HUES64 (cell line): ENCODE data around the gene RHOB.
"Not testable (repeated sequence)": the region's sequence is repeated elsewhere in the genome, so short reads cannot be mapped to it uniquely, and the experiment has no call there.

Experiments used
- H3K27ac ChIP-seq: 2 replicates; pipeline ENCODE4 v1.7.0; 2013; ENCODE audit warnings: low read depth, low read length, inconsistent platforms
- H3K27me3 ChIP-seq: 2 replicates; pipeline ENCODE4 v1.6.1; 2013; ENCODE audit warnings: mild to moderate bottlenecking, low read length; ENCODE audit not compliant: insufficient read depth
- H3K36me3 ChIP-seq: 2 replicates; pipeline ENCODE4 v1.6.1; 2013; ENCODE audit warnings: mild to moderate bottlenecking, low read length; ENCODE audit not compliant: insufficient read depth
- H3K4me1 ChIP-seq: 2 replicates; pipeline ENCODE4 v1.6.1; 2013; ENCODE audit warnings: mild to moderate bottlenecking, low read length, moderate library complexity; ENCODE audit not compliant: insufficient read depth
- H3K4me3 ChIP-seq: 2 replicates; pipeline ENCODE4 v1.5.1; 2013; ENCODE audit warnings: mild to moderate bottlenecking, low read length, moderate library complexity
- H3K9ac ChIP-seq: 2 replicates; pipeline ENCODE4 v1.6.1; 2013; ENCODE audit warnings: mild to moderate bottlenecking, low read depth, low read length
- H3K9me3 ChIP-seq: 2 replicates; pipeline ENCODE4 v1.6.1; 2013; ENCODE audit warnings: low read depth, low read length; ENCODE audit not compliant: insufficient read depth
- WGBS: fragments of 150-250, 120-280 bp; methylation state at CpG from one replicate; pipeline ENCODE4 v1.1.7; 2013; ENCODE audit warnings: missing lambda C conversion rate; 5-methylcytosine and 5-hydroxymethylcytosine counted together

RHOB gene

DNA sequence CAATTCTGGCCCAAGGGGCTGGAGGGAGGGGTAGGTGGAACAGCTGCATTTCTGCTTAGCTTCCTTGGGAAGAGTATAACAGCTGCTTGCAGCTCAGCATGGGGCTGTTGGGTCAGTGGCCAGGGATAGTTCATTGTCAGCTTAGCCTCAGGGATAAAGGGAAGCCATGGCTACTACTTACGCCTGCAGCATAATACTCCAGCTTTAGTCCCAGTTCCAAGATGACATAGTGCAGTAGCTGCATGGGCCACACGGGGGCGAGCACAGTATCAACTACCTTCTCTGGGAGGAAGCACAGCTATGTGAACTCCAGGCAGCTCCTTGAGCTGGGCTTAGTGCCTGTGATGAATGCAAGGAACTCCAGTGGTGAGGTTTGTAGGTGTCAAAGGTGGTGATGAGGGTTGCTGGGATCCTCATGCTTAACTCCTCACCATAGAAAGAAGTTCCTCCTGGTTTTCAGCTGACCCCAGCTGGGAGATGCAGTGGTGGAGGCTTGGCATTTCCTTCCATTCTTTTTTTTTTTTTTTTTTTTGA, 35.4 kb upstream of the RHOB start:
- 28% methylated on average over 3 of the region's 3 CpGs for WGBS

DNA sequence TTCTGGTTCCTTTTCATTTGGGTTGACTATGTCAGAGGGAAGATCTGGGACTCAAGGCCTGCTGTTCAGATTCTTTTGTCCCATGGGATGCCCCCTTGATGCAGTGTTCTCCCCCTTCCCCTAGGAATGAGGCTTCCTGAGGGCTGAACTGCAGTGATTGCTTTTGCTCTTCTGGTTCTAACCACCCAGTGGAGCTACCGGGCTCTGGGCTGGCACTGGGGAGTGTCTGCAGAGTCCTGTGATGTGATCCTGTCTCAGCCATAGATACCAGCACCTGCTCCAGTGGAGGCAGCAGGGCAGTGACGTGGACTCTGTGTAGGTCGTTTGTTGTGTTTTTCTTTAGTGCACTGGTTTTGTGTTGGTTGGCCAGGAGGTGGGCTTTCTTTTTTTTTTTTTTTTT, 32.1 kb upstream of the RHOB start:
- no peaks in the 10 kb centered on the region for H3K36me3 ChIP-seq
- 0 out of 2 replicates have a peak, but pooled peaks cover 3% of the 10 kb centered on the region for H3K9me3 ChIP-seq
- WGBS, result 66% methylated on average over 3 of the region's 3 CpGs
- H3K27ac ChIP-seq, result no peak overlapping the region
- no peak overlapping the region for H3K9ac ChIP-seq
- H3K4me1 ChIP-seq, result no peaks in the 10 kb centered on the region
- no peak overlapping the region for H3K4me3 ChIP-seq
- no peaks in the 10 kb centered on the region for H3K27me3 ChIP-seq

More for the DNA sequence above, 35.4 kb upstream of the RHOB start:
- H3K27me3 ChIP-seq, result no peaks in the 10 kb centered on the region
- no peaks in the 10 kb centered on the region for H3K36me3 ChIP-seq
- peaks cover 14% of the 10 kb centered on the region for H3K9me3 ChIP-seq
- H3K4me1 ChIP-seq, result no peaks in the 10 kb centered on the region
- no peak overlapping the region for H3K4me3 ChIP-seq
- no peak overlapping the region for H3K9ac ChIP-seq
- H3K27ac ChIP-seq, result no peak overlapping the region

DNA sequence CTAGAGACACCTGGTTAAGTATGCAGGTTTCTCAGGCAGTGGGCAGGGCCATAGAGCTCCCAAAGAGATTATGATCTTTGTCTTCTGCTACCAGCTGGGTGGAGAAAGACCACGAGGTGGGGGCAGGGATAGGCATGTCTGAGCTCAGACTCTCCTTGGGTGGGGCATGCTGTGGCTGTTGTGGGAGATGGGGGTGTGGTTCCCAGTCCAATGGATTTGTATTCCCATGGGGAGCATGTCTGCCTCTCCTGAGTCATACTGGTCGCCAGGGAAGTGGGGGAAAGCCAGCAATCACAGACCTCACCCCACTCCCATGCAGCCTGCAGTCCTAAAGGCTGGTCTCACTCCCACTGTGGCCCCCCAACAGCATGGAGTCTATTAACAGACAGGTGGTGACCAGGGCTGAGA, 31.4 kb upstream of the RHOB start:
- no peaks in the 10 kb centered on the region for H3K36me3 ChIP-seq
- no peak overlapping the region for H3K4me3 ChIP-seq
- H3K9ac ChIP-seq, result no peak overlapping the region
- H3K4me1 ChIP-seq, result no peaks in the 10 kb centered on the region
- H3K27ac ChIP-seq, result no peak overlapping the region
- no peaks in the 10 kb centered on the region for H3K9me3 ChIP-seq
- no peaks in the 10 kb centered on the region for H3K27me3 ChIP-seq
- 87% methylated on average over 2 of the region's 2 CpGs for WGBS

DNA sequence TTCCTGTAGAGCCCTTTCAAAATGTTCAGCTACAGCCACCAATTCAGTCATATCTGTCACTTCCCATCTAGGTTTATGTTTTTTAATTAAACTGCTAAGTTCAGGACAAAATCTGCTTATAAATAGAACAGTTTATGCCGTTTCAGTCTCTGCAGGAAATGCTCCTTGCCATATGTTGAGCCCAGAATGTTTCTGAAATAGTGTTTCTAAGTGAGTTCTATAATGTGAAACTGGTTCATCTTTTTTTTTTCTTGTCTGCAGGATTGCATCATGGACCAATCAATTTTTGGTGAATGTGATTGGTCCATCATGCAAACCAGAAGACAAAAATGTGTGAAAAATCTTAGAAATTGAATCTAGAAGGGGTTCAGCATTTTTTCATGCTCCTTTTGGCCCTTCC, 30.2 kb upstream of the RHOB start:
- H3K4me3 ChIP-seq, result no peak overlapping the region
- no peaks in the 10 kb centered on the region for H3K27me3 ChIP-seq
- H3K9me3 ChIP-seq, result no peaks in the 10 kb centered on the region
- H3K4me1 ChIP-seq, result no peaks in the 10 kb centered on the region
- WGBS, result 95% methylated on average over 1 of the region's 1 CpG
- H3K27ac ChIP-seq, result no peak overlapping the region
- no peaks in the 10 kb centered on the region for H3K36me3 ChIP-seq
- H3K9ac ChIP-seq, result no peak overlapping the region

DNA sequence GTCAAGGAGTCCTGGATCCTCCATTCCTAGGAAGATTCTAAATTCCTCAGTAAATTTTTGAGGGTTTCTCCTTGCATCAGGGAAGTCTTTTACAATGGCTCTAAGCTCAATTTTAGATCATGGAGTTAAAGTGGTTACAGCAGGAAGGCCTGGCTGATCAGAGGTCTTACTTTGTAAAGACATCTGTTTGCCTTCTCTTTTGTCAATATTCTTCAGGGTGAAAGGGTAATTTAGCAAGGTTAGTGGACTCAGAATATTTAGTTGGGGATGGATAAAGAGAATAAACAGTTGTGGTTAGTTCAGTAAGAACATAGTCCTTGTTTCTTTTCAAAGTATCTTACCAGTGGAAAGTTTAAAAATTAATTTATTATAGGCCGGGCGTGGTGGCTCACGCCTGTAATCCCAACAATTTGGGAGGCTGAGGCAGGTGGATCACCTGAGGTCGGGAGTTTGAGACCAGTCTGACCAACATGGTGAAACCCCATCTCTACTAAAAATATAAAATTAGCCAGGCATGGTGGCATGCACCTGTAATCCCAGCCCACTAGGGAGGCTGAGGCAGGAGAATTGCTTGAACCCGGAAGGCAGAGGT, 29.5 kb upstream of the RHOB start:
- not testable (repeated sequence) for H3K27me3 ChIP-seq, H3K9me3 ChIP-seq, H3K36me3 ChIP-seq, H3K4me3 ChIP-seq, H3K27ac ChIP-seq, H3K9ac ChIP-seq, H3K4me1 ChIP-seq
- WGBS, result 97% methylated on average over 5 of the region's 5 CpGs

DNA sequence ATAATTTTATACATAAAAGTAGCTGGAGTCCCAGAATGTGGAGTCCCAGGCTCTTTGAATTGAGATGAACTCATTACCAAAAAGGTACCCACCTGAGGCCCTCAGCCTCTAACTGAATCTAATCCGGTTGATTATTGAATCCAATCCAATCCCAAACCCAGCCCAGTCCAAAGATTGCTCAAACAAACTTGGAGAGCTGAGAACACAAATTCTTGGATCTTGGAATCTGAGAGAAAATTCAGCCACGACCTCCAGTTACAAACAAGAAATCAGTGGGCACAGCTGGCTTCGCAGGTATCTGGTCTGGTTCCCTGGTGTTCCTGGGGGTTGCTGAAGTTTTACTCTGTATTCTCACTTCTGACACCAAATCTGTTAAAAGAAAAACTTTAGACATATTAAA, 28.4 kb upstream of the RHOB start:
- Histone ChIP-seq H3K9ac (no peak overlapping the region), H3K27ac (no peak overlapping the region), H3K27me3 (no peaks in the 10 kb centered on the region), H3K36me3 (no peaks in the 10 kb centered on the region), H3K9me3 (no peaks in the 10 kb centered on the region), H3K4me1 (no peaks in the 10 kb centered on the region), H3K4me3 (no peak overlapping the region)
- 85% methylated on average over 3 of the region's 3 CpGs for whole genome bisulfite sequencing

DNA sequence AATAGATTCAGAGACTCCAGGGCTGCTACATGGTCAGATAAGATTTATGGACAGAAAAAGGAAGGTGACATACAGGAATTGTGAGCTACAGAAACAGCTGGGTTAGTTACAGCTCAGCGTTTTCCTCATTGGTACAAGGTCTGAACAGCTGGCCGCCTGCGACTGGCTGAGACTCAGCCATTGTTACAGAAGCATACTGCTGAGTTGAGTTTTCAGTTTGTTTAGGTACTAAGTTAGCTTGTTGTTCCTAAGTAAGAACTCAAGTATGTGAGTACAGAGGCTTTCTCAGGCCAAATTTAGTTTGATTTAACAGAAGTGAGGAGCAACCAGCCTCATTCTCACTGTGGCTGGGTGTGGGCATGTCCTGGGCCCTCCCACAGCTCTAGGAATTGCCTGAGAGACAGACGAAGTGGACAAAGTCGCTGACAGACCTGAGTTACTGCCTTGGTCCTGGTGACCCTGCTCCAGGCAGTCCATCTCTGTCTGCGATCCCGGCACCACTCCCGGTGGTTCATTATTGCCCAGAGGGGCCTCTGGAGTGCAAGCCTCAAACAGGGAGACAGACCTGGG, 27.8 kb upstream of the RHOB start:
- no peaks in the 10 kb centered on the region for H3K4me1 ChIP-seq
- no peaks in the 10 kb centered on the region for H3K36me3 ChIP-seq
- H3K9ac ChIP-seq, result no peak overlapping the region
- no peak overlapping the region for H3K27ac ChIP-seq
- WGBS, result 77% methylated on average over 8 of the region's 8 CpGs
- H3K4me3 ChIP-seq, result no peak overlapping the region
- no peaks in the 10 kb centered on the region for H3K9me3 ChIP-seq
- no peaks in the 10 kb centered on the region for H3K27me3 ChIP-seq

DNA sequence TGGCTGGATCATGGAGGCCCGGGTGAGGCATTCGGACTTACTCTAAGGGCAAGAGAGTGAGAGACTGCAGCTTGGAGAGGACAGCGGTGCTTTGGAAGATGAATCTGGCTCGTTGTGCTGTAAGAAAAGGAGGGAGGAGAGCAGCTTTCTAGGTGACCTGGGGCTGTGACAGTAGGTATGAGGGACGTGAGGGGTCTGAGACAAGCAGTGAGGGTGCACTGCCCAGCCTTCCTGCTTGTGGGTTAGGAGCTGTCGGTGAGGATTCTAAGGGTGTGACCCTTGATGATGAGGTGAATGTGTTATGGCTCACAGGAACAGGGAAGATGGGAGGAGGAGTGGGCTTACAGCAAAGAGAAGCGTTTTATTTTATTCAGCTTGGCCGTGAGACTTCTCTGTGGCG, 27.1 kb upstream of the RHOB start:
- H3K27me3 ChIP-seq, result no peaks in the 10 kb centered on the region
- 90% methylated on average over 9 of the region's 9 CpGs for WGBS
- H3K36me3 ChIP-seq, result no peaks in the 10 kb centered on the region
- no peaks in the 10 kb centered on the region for H3K4me1 ChIP-seq
- H3K9ac ChIP-seq, result no peak overlapping the region
- H3K4me3 ChIP-seq, result no peak overlapping the region
- H3K9me3 ChIP-seq, result no peaks in the 10 kb centered on the region
- H3K27ac ChIP-seq, result no peak overlapping the region

DNA sequence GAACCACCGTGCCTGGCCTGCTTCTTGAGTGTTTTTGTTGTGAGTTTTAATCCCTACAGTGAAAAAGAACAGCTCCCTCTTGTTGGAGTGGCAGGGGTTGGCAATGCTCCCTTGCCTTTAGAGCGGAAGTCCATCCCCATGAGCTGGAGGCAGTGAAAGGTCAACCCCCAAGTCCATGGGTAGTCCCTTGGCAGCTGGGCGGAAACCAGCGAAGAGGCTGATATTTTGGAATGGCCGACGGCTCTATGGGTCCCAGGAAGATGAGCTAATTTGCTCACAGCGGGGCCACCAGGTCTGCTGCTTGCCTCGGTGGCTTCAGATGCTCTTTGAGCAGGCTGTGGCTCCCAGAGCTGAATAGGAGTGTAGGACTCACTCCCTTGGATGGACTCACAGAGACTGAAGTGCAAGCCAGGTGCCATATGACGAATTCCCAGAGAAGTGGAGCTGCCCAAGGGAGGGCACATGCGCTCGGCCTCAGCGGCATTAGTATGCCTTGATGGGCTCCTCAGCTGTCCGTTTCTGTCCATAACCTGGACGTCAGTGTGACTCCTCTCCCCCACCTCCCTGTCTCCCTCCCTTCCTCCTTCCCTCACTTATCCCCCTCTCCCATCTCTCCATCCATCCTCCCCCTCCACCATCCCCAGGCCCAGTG, 25.4 kb upstream of the RHOB start:
- 89% methylated on average over 14 of the region's 14 CpGs for WGBS

DNA sequence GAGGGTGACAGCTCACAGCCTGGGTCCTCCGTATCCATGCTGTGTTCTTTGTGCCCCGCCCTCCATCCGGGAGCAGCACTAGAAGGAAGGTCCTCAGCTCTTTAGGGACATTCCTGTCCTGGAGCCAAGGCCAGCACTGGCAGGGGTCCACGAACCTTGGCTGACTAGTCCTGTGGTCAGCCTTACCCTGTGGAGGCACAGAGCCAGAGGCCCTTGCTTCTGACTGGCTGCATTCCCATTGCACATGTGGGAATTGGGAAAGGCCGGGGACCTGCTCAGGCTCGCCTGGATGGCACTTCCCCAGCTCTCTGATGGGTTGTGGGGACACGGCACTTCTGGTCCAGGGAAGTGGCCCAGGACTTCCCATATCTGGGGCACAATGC, 24.9 kb upstream of the RHOB start:
- no peaks in the 10 kb centered on the region for H3K4me1 ChIP-seq
- H3K27me3 ChIP-seq, result no peaks in the 10 kb centered on the region
- no peak overlapping the region for H3K9ac ChIP-seq
- H3K9me3 ChIP-seq, result no peaks in the 10 kb centered on the region
- 91% methylated on average over 7 of the region's 7 CpGs for WGBS
- H3K27ac ChIP-seq, result no peak overlapping the region
- no peak overlapping the region for H3K4me3 ChIP-seq
- no peaks in the 10 kb centered on the region for H3K36me3 ChIP-seq

More for the DNA sequence above, 25.4 kb upstream of the RHOB start:
- no peaks in the 10 kb centered on the region for H3K9me3 ChIP-seq
- no peaks in the 10 kb centered on the region for H3K27me3 ChIP-seq
- no peak overlapping the region for H3K9ac ChIP-seq
- no peaks in the 10 kb centered on the region for H3K36me3 ChIP-seq
- H3K27ac ChIP-seq, result no peak overlapping the region
- H3K4me1 ChIP-seq, result no peaks in the 10 kb centered on the region
- H3K4me3 ChIP-seq, result no peak overlapping the region

DNA sequence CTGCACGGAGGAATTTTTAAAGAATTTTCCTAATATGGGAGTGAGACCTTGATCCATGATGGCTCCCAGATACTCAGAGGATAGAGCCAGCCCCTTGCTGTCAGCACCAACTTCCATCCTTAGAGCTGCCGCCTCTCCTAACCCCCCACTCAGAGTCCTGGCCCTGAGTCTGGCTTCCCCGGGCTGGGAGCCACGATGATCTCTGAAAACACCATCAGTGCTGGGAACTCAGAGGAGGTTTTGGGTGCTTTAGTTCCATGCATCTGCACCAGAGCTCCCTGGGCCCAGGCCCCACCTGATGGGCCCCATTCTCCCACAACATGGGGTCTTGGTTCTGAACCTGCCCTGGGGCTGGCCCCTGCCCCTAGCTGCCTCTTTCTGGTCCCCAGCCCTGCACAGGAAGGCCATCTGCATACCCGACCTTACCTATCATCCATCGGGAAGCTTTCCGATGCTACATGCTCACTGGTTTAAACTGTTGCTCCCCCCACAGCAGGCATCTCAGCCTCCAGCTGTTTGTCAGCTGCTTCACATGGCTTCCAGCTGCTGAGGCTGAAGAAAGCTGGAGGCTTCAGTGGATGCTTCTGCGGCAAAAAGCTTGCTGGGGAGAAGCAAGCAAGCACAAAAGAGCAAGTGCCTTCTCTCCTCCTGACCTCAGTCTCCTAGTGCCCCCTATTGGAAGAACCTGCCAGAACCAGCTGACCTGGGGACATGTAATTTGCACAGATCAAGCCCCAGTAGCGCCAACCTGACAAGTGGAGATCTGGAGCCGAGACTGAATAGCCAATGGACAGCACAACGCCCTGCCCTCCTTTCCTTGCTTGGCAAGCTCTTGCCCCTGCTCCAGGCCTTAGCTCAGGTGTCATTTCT, 24.2 kb upstream of the RHOB start:
- WGBS, result 84% methylated on average over 10 of the region's 11 CpGs
- no peak overlapping the region for H3K27ac ChIP-seq

More for the DNA sequence above, 24.2 kb upstream of the RHOB start:
- H3K9ac ChIP-seq, result no peak overlapping the region
- H3K36me3 ChIP-seq, result no peaks in the 10 kb centered on the region
- H3K9me3 ChIP-seq, result no peaks in the 10 kb centered on the region
- no peaks in the 10 kb centered on the region for H3K4me1 ChIP-seq
- no peak overlapping the region for H3K4me3 ChIP-seq
- H3K27me3 ChIP-seq, result no peaks in the 10 kb centered on the region
